CD4-positive, alpha-beta T cell treated with Interferon alpha-2 for 1 hour (primary cell): Measurements from ENCODE around the gene TCERG1L.

ENCODE experiments used
- DNase-seq, 2 donors: peaks; one replicate each; pipeline ENCODE4 v3.0.0-alpha.2; 2020 to 2022

The TCERG1L gene

GRCh38 chr10:131056091-131056579, 255.4 kb downstream of the TCERG1L start:
- DNase-seq: no peak

DNA sequence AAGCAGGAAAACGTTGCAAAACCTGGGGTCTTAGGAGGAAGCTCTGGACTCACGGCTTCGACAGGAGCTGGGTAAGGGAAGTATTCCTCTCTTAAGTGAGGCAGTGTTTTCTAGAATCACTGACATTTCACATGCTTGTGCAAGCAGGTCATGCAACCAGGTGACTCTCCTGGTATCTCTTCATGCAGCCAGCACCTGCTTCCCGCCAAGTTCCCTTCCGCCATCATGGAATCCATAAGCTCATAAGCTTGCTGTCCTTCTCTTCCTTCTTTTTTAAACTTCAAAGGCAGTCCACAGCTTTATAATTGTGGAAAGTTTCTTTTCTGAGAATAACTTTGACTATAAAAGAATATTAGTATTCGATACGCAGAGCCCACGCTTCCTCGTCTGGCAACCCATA, 256.1 kb downstream of the TCERG1L start:
- no peak for DNase-seq

GRCh38 chr10:131053192-131053591, 258.3 kb downstream of the TCERG1L start:
- DNase-seq: no peak

GRCh38 chr10:131050162-131050766, 261.3 kb downstream of the TCERG1L start:
- no peak for DNase-seq

DNA sequence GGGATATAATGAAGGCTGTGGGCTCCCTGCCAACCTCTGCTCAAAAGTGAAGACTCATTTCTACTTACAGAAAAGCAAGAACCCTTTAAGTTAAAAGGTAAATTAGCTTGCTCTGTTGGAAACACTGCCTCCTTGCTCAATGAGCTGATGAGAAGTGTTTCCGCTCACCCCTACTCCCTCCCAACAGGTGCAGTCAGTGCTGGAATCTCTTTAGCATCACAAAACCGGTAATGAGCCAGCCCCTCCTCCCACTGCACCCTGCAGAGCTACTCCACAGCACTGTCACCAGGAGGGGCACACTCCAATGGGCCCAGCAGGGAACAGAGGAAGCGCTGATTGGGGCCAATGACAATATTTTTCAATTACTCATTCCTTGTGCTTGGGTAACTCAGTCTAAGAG, 262.5 kb downstream of the TCERG1L start:
- no peak for DNase-seq

DNA sequence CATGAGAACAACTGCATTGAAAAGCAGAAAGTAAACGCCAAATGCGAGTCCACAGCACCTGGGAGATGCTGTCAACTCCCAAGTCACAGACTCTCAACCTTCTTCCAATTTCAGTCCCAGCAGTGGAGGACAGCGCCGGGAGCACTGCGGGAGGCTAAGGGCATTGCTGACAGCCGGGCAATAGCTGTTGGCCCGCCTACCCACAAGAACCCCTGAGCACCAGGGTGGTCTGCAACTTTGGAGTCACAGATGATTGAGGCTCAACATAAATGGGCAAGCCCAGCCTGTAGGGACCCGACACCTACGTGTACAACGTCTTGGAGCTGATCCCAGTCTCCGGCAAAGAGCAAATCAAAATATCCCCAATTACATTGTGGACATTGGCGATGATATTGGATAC, 262.9 kb downstream of the TCERG1L start:
- DNase-seq: no peak

DNA sequence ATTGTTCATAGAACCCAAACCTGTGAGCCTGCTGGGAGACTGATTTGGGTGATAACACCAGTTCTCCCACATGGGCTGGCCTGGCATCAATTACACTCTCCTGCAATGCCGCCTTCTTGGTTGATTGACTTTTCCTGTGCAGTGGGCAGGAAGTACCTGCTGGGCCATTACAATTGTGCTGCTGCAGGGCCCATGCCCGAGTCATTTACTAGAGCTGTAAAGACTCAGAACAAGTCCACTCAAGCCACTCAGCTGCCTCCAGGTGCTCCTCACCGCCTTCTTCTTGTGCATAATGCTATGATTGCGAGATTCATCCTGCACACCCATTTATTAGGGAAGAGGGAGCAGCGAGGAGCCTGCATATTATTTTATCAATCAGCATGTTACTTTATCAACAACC, 264.0 kb downstream of the TCERG1L start:
- no peak for DNase-seq

DNA sequence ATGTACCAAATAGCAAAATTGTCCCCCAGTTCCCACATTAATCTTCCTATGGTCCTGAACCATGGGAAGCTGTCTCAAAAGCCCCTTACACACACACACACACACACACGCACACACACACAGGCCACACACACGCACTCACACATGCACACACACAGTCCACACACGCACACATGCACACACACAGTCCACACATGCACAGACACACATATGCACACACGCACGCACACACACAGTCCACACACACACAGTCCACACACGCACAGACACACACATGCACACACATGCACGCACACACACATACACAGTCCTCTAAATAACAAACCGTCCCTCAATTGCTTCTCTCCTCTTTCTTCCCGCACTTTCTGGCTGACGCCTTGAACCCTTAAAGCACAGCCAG, 265.3 kb downstream of the TCERG1L start:
- no peak for DNase-seq

DNA sequence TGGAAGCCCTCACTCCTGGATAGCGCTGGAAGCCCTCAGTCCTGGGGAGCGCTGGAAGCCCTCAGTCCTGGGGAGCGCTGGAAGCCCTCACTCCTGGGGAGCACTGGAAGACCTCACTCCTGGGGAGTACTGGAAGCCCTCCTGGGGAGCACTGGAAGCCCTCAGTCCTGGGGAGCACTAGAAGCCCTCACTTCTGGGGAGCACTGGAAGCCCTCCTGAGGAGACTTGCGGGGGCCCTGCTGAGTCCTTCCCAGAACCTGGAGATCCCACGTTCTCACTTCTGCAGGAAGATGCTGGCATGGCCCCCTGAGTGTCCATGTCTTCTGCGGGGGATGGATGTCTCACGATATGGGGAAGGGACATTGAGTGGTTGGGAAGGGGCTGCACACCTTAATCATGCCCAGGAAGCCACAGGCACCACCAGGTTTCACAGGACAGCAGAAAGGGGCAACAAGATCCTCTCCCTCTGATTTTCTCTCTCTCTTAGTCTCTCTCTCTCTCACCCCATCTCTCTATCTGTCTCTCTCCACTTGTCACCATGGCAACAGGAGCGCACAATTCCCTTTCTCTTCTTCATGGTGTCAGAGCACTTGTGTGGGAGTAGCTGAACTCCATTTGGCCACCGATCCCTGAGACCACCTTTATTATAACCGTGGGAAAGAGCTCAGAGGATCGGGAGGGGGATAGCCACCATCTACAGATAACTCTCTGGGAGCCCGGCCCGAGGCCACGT, 267.0 kb downstream of the TCERG1L start:
- DNase-seq: no peak

- DNase-seq: no peak
Measured at GRCh38 chr10:131043039-131043691, 268.4 kb downstream of the TCERG1L start.
